GM12891 (cell line): ENCODE data around the gene COA4.

ENCODE experiments used
- DNase-seq: peaks from one replicate; pipeline ENCODE4 v3.0.0; 2011; ENCODE audit warnings: low spot score; ENCODE audit not compliant: insufficient read length
- FAIRE-seq: peaks from 2 replicates; lab custom pipeline; 2011; peaks lifted over from hg19 to GRCh38; lab: Jason Lieb, UNC
- PAX5 ChIP-seq: IDR thresholded peaks from 2 replicates; pipeline ENCODE4 v1.6.1; 2011; ENCODE audit warnings: low read length, moderate library complexity, mild to moderate bottlenecking; ENCODE audit not compliant: insufficient read depth, severe bottlenecking
- POLR2A ChIP-seq: IDR thresholded peaks from 2 replicates; pipeline ENCODE4 v1.6.1; 2011; ENCODE audit warnings: low read depth, low read length, control low read depth
- POLR2AphosphoS5 ChIP-seq: IDR thresholded peaks from 2 replicates; pipeline ENCODE4 v1.6.1; 2011; ENCODE audit warnings: low read depth, low read length, control low read depth
- POU2F2 ChIP-seq: IDR thresholded peaks from 2 replicates; pipeline ENCODE4 v1.6.1; 2011; ENCODE audit warnings: low read depth, mild to moderate bottlenecking, control low read depth, low read length, moderate library complexity
- SPI1 ChIP-seq: IDR thresholded peaks from 2 replicates; pipeline ENCODE4 v1.6.1; 2011; ENCODE audit warnings: low read depth, low read length, control low read depth
- TAF1 ChIP-seq: IDR thresholded peaks from 2 replicates; pipeline ENCODE4 v1.6.1; 2011; ENCODE audit warnings: low read depth, low read length, control low read depth

Gene COA4

DNA sequence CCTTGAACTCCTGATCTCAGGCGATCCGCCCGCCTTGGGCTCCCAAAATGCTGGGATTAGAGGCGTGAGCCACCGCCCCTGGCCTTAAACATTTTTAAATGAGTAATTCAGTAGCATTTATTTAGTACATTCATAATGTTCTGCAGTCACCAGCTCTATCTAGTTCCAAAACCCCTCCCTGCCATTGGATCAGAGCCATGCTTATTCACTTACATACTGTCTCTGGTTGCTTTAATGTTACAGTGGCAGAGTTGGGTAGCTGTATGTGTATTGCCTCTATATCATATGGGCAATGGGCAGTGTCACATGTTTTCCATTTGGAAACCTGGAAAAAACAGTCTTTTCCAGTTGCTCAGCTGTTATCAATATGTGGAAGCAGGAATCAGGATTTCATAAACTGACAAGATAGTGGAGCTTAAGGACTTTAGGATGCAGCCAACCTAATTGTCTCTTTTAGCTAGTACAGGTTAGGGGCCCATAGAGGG, 10.5 kb downstream of the COA4 start:
- no peak for DNase-seq

GRCh38 chr11:73862986-73863385, 13.7 kb downstream of the COA4 start:
- DNase-seq (no peak), FAIRE-seq (no peak)
- TF ChIP-seq PAX5 = no peak
- no peak for TF ChIP-seq POLR2AphosphoS5
- no peak for TF ChIP-seq POU2F2
- no peak for TF ChIP-seq SPI1
- no peak for TF ChIP-seq TAF1
- no peak for TF ChIP-seq POLR2A

More for the DNA sequence above, 10.5 kb downstream of the COA4 start:
- TF ChIP-seq POLR2AphosphoS5 (no peak), SPI1 (no peak), TAF1 (no peak), POU2F2 (no peak), POLR2A (no peak), PAX5 (no peak)
- no peak for FAIRE-seq

DNA sequence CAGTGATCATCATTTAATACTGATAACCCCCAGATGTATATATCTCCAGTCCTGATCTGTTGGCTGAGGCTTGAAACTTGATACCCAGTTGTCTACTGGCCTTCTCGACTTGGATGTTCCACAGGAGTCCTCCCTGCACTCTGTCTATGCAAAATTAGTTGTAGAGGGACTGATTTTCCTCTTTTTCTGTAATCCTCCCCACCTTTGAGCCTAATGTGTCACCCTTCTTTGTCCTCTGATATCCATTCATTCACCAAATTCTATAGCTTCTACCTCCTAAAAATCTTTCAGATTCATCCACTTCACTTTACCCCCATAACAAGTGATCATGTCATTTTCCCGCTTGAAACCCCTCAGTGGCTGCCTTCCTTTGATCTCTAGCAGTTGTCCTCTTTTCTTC, 16.4 kb downstream of the COA4 start:
- TF ChIP-seq SPI1 (no peak), POU2F2 (no peak), POLR2A (no peak), PAX5 (no peak), POLR2AphosphoS5 (no peak), TAF1 (no peak)
- no peak for FAIRE-seq
- DNase-seq = no peak

- FAIRE-seq = no peak
- TF ChIP-seq TAF1 (no peak), POLR2AphosphoS5 (no peak), POLR2A (no peak), POU2F2 (no peak), SPI1 (no peak), PAX5 (no peak)
- DNase-seq = no peak
Measured at GRCh38 chr11:73859671-73860070, 17.0 kb downstream of the COA4 start.

DNA sequence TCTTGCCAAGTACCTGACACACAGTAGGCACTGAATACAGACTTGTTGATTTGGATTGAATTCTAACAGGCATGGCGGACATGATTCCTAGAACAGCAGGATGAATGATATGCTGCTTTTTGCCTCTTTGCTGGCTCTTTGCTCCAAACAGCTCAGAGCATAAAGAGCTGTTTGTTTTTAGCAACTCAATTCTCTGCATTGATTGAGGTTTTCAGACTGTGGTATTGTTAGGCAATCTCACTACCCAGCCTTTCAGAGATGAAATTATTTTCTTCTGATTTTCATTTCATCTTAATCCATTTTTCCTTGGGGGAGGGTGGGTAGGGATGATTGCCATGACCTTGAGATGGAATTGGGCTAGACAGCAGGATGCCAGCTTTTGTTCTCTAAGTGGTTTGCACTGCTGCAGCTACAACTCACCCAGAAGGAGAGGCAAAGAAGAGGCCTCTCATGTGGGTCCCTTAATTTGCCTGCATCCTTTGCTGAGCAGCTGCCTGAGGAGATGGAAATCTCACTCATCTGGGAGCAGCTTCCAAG, 20.5 kb downstream of the COA4 start:
- DNase-seq (no peak), FAIRE-seq (no peak)
- TF ChIP-seq POU2F2 (no peak), POLR2A (no peak), SPI1 (no peak), POLR2AphosphoS5 (no peak), TAF1 (no peak), PAX5 (no peak)

DNA sequence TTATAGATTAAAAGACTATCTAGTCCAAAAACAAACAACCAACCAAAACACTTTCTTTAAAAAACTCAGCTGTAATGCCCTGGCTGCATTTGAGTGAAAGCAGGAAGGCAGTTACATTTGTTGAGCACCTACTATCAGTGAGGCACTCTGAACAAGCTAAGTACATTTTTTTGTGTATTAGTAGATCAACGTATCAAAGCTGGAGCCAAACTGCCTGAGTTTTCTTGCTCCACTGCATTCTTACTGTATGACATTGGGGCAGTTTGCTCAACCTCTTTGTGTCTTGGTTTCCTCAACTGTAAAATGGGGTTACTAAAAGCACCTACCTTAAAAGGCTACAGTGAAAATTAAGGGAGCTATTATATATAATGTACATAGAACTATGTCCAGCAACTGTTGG, 22.0 kb downstream of the COA4 start:
- TF ChIP-seq POU2F2 = no peak
- TF ChIP-seq TAF1 = no peak
- no peak for TF ChIP-seq POLR2A
- TF ChIP-seq PAX5 = no peak
- no peak for TF ChIP-seq SPI1
- no peak for DNase-seq
- no peak for FAIRE-seq

DNA sequence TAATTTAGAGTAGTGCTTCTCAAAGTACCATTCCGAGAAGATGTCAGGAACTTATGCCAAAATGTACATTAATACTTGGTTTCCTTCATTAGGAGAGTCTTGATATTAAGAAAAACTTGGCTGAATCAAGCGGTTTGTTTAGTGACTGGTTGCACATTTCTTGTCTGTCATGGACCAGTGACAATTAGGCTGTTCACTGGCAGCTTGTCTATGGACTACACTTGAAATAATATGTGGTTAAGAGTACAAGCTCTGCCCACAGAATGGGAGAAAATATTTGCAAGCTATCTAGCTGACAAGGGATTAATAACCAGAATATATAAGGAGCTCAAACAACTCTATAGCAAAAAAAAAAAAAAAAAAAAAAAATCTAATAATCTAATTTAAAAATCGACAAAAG, 24.6 kb downstream of the COA4 start:
- DNase-seq (no peak), FAIRE-seq (no peak)
- TF ChIP-seq TAF1 = no peak

GRCh38 chr11:73851046-73851764, 25.4 kb downstream of the COA4 start:
- TF ChIP-seq SPI1 = no peak
- TF ChIP-seq TAF1 = no peak
- no peak for TF ChIP-seq POLR2A
- TF ChIP-seq POLR2AphosphoS5 = no peak
- TF ChIP-seq POU2F2 = no peak
- TF ChIP-seq PAX5 = no peak
- DNase-seq (no peak), FAIRE-seq (peak; percentile 47)

DNA sequence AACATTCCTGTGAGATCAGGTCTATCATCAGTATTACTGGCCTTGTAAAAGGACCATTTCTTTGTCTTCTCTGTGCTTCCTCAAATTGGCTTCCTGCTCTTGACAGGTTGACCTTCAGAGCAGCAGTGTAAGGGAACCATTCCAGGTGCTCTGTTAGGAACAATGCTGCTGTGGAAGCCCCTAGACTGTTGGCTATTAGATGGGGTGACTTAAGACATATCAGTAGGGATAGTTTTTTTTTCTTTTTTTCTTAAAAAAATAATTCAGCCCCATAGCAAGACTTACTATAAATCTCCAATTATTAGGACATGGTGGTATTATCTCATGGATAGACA, 37.6 kb downstream of the COA4 start:
- FAIRE-seq = no peak
- TF ChIP-seq POLR2AphosphoS5 (no peak), POU2F2 (no peak)
- DNase-seq = no peak

- no peak for TF ChIP-seq TAF1
- no peak for TF ChIP-seq POU2F2
- TF ChIP-seq POLR2A = no peak
- no peak for TF ChIP-seq POLR2AphosphoS5
- no peak for TF ChIP-seq SPI1
- no peak for FAIRE-seq
- DNase-seq = no peak
Measured at GRCh38 chr11:73838443-73839122, 38.1 kb downstream of the COA4 start.
